B cell (primary cell): ENCODE data around the gene NFKBIB. TPM values are rescaled to one million over a fixed set of nuclear protein-coding genes. Genes with fewer than 3 reads are reported as not detected.

Experiments used
- ATAC-seq: fragments of 200-7000 bp; cut with Tn5 transposase; one replicate; pipeline ENCODE4 v1.10.0; 2021; ENCODE audit warnings: low read depth, mild to moderate bottlenecking, moderate number of reproducible peaks, moderate library complexity
- CTCF ChIA-PET: fragments of 350-600 bp; sonication (Branson Sonifier 250); formaldehyde crosslinking; loops from one replicate; lab custom pipeline; 2021; ENCODE audit warnings: antibody characterized with exemption, inconsistent platforms; lab: Charles Lee
- POLR2A ChIA-PET: fragments of 350-600 bp; sonication (Branson Sonifier 250); formaldehyde crosslinking; loops from one replicate; lab custom pipeline; 2021; ENCODE audit warnings: antibody characterized with exemption; lab: Charles Lee
- DNase-seq: peaks from one replicate; pipeline ENCODE4 v3.0.0; 2013
- H2AFZ ChIP-seq: 2 replicates; pipeline ENCODE4 v1.6.1; 2012; ENCODE audit warnings: mild to moderate bottlenecking, low read depth, low read length; ENCODE audit not compliant: insufficient read depth, poor library complexity, severe bottlenecking
- H3K27ac ChIP-seq, 2 donors: 1 replicate in 1 of 2; 2 replicates in 1 of 2; pipeline ENCODE4 v1.5.1; 2012 to 2013; ENCODE audit warnings: low read length in 2 of 2, mild to moderate bottlenecking in 2 of 2, moderate library complexity in 1 of 2
- H3K27me3 ChIP-seq, 4 experiments: fragments of 200-600 bp in 1 of 4; sonication (generic) in 1 of 4; replicated peaks in 1 of 4; 1 replicate in 2 of 4; 2 replicates in 2 of 4; pipeline versions ENCODE4 v1.6.1 to v1.7.0; 2013 to 2016; ENCODE audit warnings: low read length in 3 of 4, mild to moderate bottlenecking in 2 of 4, mixed read lengths in 1 of 4, moderate library complexity in 1 of 4; ENCODE audit not compliant: insufficient read depth in 4 of 4, control insufficient read depth in 3 of 4; ENCODE audit errors: control extremely low read depth in 1 of 4
- H3K36me3 ChIP-seq, 2 experiments: replicated peaks in 1 of 2; 1 replicate in 1 of 2; 2 replicates in 1 of 2; pipeline versions ENCODE4 v1.6.1 to v1.7.1; 2013; ENCODE audit warnings: low read length in 1 of 2; ENCODE audit not compliant: insufficient read depth in 2 of 2, control insufficient read depth in 1 of 2; ENCODE audit errors: control extremely low read depth in 1 of 2, extremely low read depth in 1 of 2
- H3K4me1 ChIP-seq, 2 donors: fragments of 200-600 bp in 1 of 2; sonication (generic) in 1 of 2; 1 replicate in 1 of 2; 2 replicates in 1 of 2; pipeline versions ENCODE4 v1.5.1 to v1.6.1; 2013 to 2017; ENCODE audit warnings: low read length in 2 of 2; ENCODE audit not compliant: control insufficient read depth in 2 of 2, insufficient read depth in 2 of 2
- H3K4me2 ChIP-seq: replicated peaks from 2 replicates; pipeline ENCODE3; 2012; ENCODE audit warnings: mild to moderate bottlenecking, low read depth, low read length; ENCODE audit not compliant: poor library complexity, severe bottlenecking
- H3K4me3 ChIP-seq, 5 experiments: fragments of 200-600 bp in 1 of 5; sonication (generic) in 1 of 5; 1 replicate in 3 of 5; 2 replicates in 2 of 5; pipeline versions ENCODE4 v1.5.1 to v1.7.0; 2011 to 2016; ENCODE audit warnings: low read length in 4 of 5, mild to moderate bottlenecking in 4 of 5, low read depth in 2 of 5, control low read depth in 1 of 5, moderate library complexity in 1 of 5; ENCODE audit not compliant: insufficient read depth in 1 of 5; ENCODE audit errors: control extremely low read depth in 1 of 5, extremely low read depth in 1 of 5
- H3K79me2 ChIP-seq: fragments of 200-600 bp; sonication (generic); one replicate; pipeline ENCODE4 v1.6.0; 2016; ENCODE audit warnings: low read length; ENCODE audit not compliant: control insufficient read depth, insufficient read depth
- H3K9ac ChIP-seq: fragments of 200-600 bp; sonication (generic); 2 replicates; pipeline ENCODE4 v1.6.1; 2017; ENCODE audit warnings: mild to moderate bottlenecking, low read length, moderate library complexity
- H3K9me3 ChIP-seq, 3 donors: one replicate each; pipeline versions ENCODE4 v1.6.1 to v1.7.1; 2013; ENCODE audit warnings: low read length in 2 of 3; ENCODE audit not compliant: control insufficient read depth in 2 of 3, insufficient read depth in 1 of 3; ENCODE audit errors: control extremely low read depth in 1 of 3
- H4K20me1 ChIP-seq: 2 replicates; pipeline ENCODE4 v1.6.0; 2012; ENCODE audit warnings: mild to moderate bottlenecking, low read length; ENCODE audit not compliant: insufficient read depth, control insufficient read depth, poor library complexity, severe bottlenecking
- H3K27ac Mint-ChIP-seq: one replicate; pipeline ENCODE4 v1.8.0; 2021; ENCODE audit warnings: mixed read lengths
- H3K27me3 Mint-ChIP-seq: one replicate; pipeline ENCODE4 v1.8.0; 2021; ENCODE audit warnings: mixed read lengths
- H3K4me1 Mint-ChIP-seq: one replicate; pipeline ENCODE4 v1.8.0; 2021; ENCODE audit warnings: mixed read lengths
- H3K4me3 Mint-ChIP-seq: one replicate; pipeline ENCODE4 v1.8.0; 2021; ENCODE audit warnings: mixed read lengths
- H3K9me3 Mint-ChIP-seq: one replicate; pipeline ENCODE4 v1.8.0; 2022; ENCODE audit warnings: mixed read lengths; ENCODE audit not compliant: insufficient read depth
- EZH2 ChIP-seq: IDR thresholded peaks from 2 replicates; pipeline ENCODE4 v1.6.1; 2012; ENCODE audit warnings: borderline replicate concordance, low read depth, mild to moderate bottlenecking, moderate library complexity, low read length; ENCODE audit not compliant: insufficient read depth, poor library complexity, severe bottlenecking
- WGBS: methylation state at CpG from one replicate; pipeline ENCODE4 v1.1.5; 2013; ENCODE audit warnings: missing lambda C conversion rate; ENCODE audit not compliant: insufficient coverage; 5-methylcytosine and 5-hydroxymethylcytosine counted together
- intact Hi-C: fragments of 100-400 bp; cut with micrococcal nuclease; formaldehyde crosslinking; loops from one replicate; pipeline ENCODE4 v1.10.0; 2022
- polyA plus RNA-seq: library from polyadenylated mRNA; depleted of rRNA; stranded (reverse); fragments of >200 nt; gene quantifications from 2 replicates; pipeline ENCODE4 v1.2.3, GENCODE V29; 2012
- total RNA-seq, 2 donors: library from RNA; stranded (reverse); fragments of 120-200 nt in 1 of 2; gene quantifications; 1 replicate in 1 of 2; 2 replicates in 1 of 2; pipeline versions ENCODE4 v1.2.3 to v1.2.4, GENCODE V29; 2013 to 2022
- TF ChIP-seq, protein P1 (sequence below): fragments of 200-600 bp; IDR thresholded peaks from one replicate; pipeline ENCODE4 v1.8.0; 2022; ENCODE audit warnings: antibody characterized with exemption, mild to moderate bottlenecking

Gene NFKBIB
- total and polyA plus RNA-seq, 2 donors (not counting 1 experiment from before 2014, with no cell fraction given), result 30.3 to 54.4 TPM

DNA sequence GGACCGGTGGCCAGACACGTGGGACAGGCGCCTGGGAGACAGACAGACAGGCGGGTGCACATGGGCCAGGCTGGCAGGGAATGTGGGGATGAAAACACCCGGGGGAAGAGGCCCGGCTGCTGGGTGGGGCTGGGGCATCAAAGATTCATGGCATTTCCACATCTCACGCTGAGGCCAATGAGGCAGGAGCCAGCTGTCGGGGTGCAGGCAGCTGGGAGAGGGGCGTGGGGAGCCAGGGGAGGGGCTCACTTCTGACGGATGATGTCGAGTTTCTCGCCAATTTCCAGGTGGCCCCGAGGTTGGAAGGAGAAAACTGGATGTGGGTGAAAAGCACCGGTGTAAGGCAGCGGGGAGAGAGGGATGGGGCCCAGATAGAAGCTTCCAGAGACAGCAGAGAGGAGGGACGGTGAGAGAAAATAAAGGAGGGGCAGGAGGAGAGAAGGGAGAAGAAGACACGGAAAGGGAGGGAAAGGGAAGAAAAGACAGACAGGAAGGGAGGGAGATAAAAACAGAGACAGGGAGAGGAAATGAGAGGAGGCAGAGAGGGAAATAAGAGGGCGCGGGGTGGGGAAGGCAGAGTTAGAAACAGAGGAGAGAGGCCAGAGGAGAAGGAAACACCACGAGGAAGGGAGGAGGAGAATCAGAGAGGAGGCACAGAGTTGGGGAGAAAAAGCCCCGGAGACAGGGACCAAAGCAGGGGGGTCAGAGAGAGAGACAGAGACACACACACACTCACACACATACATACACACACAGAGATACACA is 20.2 kb downstream of the NFKBIB start:
- 92% methylated on average over 19 of the region's 21 CpGs for WGBS
- Histone ChIP-seq H3K9ac (no peak overlapping the region), H2AFZ (no peak overlapping the region), H3K9me3 (no peaks in the 10 kb centered on the region), H3K4me2 (no peak overlapping the region), H3K36me3 (peaks cover 1 to 9% of the 10 kb centered on the region in 2 experiments), H4K20me1 (no peaks in the 10 kb centered on the region), H3K4me3 (no peak overlapping the region), H3K4me1 (no peaks in the 10 kb centered on the region), H3K79me2 (no peaks in the 10 kb centered on the region), H3K27me3 (no peaks in the 10 kb centered on the region), H3K27ac (no peak overlapping the region)
- Mint-ChIP-seq H3K4me1 (no peaks in the 10 kb centered on the region), H3K4me3 (no peak overlapping the region), H3K27ac (no peak overlapping the region), H3K27me3 (no peaks in the 10 kb centered on the region), H3K9me3 (no peaks in the 10 kb centered on the region)
- ATAC-seq (no peak), DNase-seq (no peak)
- ChIA-PET POLR2A (no interaction called here), CTCF (no interaction called here)
- TF ChIP-seq, protein P1, sequence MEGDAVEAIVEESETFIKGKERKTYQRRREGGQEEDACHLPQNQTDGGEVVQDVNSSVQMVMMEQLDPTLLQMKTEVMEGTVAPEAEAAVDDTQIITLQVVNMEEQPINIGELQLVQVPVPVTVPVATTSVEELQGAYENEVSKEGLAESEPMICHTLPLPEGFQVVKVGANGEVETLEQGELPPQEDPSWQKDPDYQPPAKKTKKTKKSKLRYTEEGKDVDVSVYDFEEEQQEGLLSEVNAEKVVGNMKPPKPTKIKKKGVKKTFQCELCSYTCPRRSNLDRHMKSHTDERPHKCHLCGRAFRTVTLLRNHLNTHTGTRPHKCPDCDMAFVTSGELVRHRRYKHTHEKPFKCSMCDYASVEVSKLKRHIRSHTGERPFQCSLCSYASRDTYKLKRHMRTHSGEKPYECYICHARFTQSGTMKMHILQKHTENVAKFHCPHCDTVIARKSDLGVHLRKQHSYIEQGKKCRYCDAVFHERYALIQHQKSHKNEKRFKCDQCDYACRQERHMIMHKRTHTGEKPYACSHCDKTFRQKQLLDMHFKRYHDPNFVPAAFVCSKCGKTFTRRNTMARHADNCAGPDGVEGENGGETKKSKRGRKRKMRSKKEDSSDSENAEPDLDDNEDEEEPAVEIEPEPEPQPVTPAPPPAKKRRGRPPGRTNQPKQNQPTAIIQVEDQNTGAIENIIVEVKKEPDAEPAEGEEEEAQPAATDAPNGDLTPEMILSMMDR, result no peak
- no peak for TF ChIP-seq EZH2
- intact Hi-C loops, result no loop called here

DNA sequence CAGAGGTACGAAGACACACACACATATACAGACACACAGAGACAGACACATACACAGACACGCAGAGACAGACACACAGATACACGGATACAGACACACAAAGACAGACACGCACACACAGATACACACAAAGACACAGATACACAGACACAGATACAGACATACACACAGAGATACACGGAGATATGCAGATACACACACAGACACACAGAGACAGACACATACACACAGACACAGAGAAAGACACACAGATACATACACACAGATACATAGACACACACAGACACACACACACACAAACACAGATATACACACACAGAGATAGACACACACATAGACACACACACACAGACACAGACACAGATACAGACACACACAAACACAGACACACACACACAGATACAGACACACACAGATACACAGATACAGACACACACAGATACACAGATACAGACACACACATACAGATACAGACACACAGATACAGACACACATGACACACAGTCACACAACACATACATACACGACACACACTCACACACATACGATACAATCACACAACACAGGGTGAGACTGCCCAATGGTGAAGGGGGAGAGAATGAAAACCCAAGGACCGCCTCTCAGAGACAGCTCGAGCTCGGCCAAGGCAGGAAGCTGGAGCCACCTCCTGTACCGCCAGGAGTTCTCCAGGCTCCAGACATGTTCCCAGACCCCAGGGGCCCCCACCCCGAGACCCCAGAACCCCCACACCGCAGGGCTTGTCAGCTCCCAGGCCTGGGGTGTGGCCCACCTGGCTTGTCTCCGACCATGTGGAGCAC is 21.0 kb downstream of the NFKBIB start:
- DNase-seq (no peak), ATAC-seq (no peak)
- H3K9me3 ChIP-seq, result no peaks in the 10 kb centered on the region
- no peak overlapping the region for H2AFZ ChIP-seq
- H3K36me3 ChIP-seq, result peaks cover 1 to 15% of the 10 kb centered on the region in 2 experiments
- POLR2A ChIA-PET, result no interaction called here
- no peak overlapping the region for H3K4me2 ChIP-seq
- no peaks in the 10 kb centered on the region for H3K27me3 ChIP-seq
- Mint-ChIP-seq H3K4me3 (no peak overlapping the region), H3K27ac (no peak overlapping the region), H3K4me1 (no peaks in the 10 kb centered on the region), H3K27me3 (no peaks in the 10 kb centered on the region), H3K9me3 (no peaks in the 10 kb centered on the region)
- WGBS, result 84% methylated on average over 9 of the region's 14 CpGs
- H3K9ac ChIP-seq, result no peak overlapping the region
- TF ChIP-seq, protein P1, result no peak
- no peak for TF ChIP-seq EZH2
- H3K79me2 ChIP-seq, result peaks cover 5% of the 10 kb centered on the region
- no peak overlapping the region for H3K4me3 ChIP-seq
- no peaks in the 10 kb centered on the region for H3K4me1 ChIP-seq
- no peaks in the 10 kb centered on the region for H4K20me1 ChIP-seq
- intact Hi-C loops, result no loop called here
- no peak overlapping the region for H3K27ac ChIP-seq
- CTCF ChIA-PET, result no interaction called here
